ENCODE data around the gene TMEM186.
"Not testable (repeated sequence)": the region's sequence is repeated elsewhere in the genome, so short reads cannot be mapped to it uniquely, and the experiment has no call there.

The TMEM186 gene

DNA sequence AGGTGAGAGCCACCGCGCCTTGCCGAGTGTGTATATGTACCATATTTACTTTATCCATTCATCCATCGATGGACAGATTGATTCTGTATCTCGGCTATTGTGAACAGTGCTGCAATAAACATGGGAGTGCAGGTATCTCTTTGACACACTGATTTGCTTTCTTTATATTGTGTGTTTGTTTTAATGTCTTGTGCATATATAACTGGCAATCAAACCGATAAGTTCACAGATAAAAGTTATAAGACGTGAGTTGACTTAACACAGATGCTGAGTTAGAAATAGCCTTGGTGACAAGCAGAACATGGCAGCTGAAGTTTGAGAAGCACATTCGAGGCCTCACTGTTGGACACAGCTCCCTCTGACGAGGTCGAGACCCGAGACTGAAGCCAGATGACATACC is 23.2 kb downstream of the TMEM186 start:
- no peak for DNase-seq (ENCODE audit: low read depth)

GRCh38 chr16:8773537-8773936 is 23.9 kb downstream of the TMEM186 start:
- DNase-seq (ENCODE audit: low read depth): no peak

GRCh38 chr16:8768692-8769091 is 28.7 kb downstream of the TMEM186 start:
- no peak for DNase-seq (ENCODE audit: low read depth)

DNA sequence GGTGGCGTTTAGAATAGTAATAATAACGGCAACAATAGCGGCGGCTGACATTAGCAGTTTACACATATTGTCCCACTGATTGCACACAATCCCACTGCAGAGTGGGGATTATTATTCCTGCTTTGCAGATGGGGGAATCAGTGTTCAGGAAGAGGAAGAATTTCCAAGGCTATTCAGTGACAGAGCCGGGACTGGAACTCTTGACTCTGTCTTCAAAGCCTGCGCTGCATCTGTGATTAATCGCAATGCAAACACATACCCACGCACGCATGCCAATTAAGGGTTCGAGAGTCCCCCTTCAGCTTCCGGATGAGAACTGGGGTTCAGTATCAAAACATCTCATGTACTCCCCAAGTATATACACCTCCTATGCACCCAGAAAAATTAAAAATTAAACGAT is 29.2 kb downstream of the TMEM186 start:
- DNase-seq (ENCODE audit: low read depth): no peak

- DNase-seq (ENCODE audit: low read depth): no peak
Observed at GRCh38 chr16:8767176-8767575, 30.3 kb downstream of the TMEM186 start.

GRCh38 chr16:8764525-8765250 is 32.8 kb downstream of the TMEM186 start:
- no peak for DNase-seq (ENCODE audit: low read depth)

DNA sequence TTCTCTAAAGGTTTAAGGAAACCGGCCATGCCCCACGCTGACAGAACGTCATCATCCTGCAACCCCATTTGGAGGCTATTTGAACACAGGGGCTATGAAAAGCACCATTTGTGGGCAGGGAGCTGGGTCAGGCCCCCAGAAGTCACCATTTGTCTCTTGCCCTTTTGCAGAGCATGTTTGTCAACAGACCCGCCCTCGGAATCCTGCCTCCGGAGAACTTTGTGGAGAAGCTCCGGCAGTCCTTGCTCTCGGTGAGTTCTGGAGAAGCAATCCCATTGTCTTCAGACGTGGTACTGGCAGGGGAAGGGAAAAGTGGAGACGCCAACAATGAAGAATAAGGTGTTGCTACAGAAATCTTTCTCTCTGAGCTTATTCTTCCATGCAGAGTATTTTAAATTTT is 33.5 kb downstream of the TMEM186 start:
- no peak for DNase-seq (ENCODE audit: low read depth)

GRCh38 chr16:8763083-8763482 is 34.4 kb downstream of the TMEM186 start:
- DNase-seq (ENCODE audit: low read depth): no peak

- DNase-seq (ENCODE audit: low read depth): no peak
Observed at GRCh38 chr16:8762254-8762653, 35.2 kb downstream of the TMEM186 start.

DNA sequence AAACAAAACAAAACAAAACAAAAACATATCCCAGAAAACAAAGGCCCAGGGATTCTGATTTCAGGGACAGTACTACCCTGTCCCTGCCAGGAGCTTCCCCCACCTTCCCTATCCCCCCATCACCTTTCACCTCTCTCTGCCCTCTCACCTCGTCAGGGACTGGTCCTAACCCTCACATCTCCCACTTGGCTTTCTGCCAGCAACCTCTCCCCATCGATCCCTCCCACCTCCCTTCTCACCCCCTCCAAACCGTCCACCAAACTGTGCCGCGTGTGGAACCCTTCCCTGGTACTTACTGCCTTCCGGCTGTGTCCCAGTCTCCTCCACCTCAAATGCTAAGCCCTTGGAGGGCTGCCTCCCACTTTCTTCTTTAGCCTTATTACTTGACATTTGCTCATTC is 36.4 kb downstream of the TMEM186 start:
- DNase-seq (ENCODE audit: low read depth): no peak

DNA sequence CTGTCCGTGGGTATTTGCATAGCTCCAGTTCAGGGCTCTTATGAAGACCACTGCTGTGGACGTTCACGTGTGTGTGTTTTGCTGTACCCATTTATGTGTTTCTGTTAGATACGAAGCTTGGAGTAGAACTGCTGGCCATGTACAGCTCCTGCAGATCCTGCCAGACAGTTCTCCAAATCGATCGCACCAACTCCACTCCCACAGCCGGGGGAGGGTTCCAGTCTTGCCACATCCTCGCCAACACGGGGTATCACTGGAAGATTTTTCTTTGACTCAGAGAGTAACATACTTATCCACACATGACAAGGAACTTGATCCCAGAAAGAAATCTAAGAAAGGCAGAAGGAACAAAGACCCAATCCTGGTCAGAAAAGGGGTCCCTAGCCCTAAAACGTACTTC is 37.4 kb downstream of the TMEM186 start:
- DNase-seq (ENCODE audit: low read depth): no peak

DNA sequence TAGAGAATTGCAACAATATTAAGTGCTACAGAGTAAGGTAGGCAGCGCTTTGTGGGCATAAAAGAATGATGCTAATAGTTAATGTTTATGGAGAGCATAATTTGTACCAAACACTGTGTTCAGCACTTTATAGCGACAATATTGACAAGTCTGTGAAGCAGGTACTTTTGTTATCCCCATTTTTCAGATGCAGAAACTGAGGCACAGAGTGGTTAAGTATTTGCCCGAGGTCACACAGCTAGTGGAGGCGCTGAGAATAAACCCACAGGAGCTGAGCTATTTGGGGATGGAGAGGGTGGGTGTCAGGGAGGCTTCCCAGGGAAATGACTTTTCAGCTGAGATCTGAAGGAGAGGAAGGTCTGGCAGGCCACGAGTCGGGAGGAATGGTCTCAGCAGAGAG is 39.4 kb downstream of the TMEM186 start:
- no peak for DNase-seq (ENCODE audit: low read depth)

- DNase-seq (ENCODE audit: low read depth): no peak
Observed at GRCh38 chr16:8756755-8757154, 40.7 kb downstream of the TMEM186 start.

GRCh38 chr16:8753416-8754054 is 43.9 kb downstream of the TMEM186 start:
- DNase-seq (ENCODE audit: low read depth): no peak

GRCh38 chr16:8752706-8753105 is 44.7 kb downstream of the TMEM186 start:
- no peak for DNase-seq (ENCODE audit: low read depth)

GRCh38 chr16:8751481-8752311 is 45.7 kb downstream of the TMEM186 start:
- DNase-seq (ENCODE audit: low read depth): peak; percentile 14

DNA sequence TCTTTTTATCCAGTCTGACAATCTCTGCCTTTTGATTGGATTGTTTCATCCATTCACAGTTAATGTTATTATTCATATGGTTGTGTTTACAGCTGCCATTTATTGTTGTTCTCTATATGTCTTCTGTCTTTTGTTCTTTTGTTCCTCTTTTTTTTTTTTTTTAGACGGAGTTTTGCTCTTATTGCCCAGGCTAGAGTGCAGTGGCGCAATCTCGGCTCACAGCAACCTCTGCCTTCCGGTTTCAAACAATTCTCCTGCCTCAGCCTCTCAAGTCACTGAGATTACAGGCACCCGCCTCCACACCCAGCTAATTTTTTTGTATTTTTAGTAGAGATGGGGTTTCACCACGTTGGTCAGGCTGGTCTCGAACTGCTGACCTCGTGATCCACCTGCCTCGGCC is 48.5 kb downstream of the TMEM186 start:
- DNase-seq (ENCODE audit: low read depth): not testable (repeated sequence)
